ENCODE measurements around the gene PSD2.
A peak's percentile ranks its signal among the peaks of the same experiment; 100 is the strongest.

PSD2 gene

DNA sequence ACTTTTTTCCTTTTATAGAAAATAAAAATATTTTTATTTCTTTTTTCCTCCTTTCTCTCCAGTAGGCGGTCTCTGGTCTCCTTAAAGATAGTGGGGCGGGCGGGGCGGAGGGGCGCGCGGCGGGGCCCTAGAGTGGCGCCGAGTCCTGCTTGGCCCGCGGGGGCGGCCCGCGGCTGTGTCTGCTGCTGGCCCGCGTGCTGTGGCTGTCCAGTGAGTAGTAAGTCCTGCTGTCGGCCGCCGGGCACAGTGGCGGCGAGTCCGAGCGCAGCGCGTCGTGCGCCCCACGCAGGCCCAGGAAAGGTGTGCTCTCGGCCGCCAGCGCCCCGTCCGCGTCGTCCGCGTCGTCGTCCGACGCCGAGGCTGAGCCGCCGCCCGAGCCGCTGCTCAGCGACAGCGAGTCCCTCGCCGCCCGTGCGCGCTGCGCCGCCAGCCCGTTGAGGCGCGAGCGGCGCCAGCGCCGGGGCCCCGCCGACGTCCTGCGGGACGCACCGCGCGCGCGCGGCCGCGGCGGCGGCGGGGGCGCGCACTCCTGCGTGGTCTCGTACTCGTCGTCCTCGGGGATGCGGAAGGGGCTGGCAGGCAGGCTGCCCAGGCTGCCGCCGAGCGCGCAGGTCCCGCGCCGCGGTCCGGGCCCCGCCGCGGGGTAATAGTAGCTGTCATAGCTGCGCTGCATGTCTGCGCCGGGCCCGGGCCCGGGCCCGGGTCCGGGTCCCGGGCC lies 52.3 kb downstream of the PSD2 start:
- Histone ChIP-seq H3K4me3 (ENCODE audit: insufficient read depth, low read length, poor library complexity, severe bottlenecking) (peak overlapping the region; percentile 63), H3K27ac (ENCODE audit: low read depth, low read length) (no peak overlapping the region), H3K9me3 (ENCODE audit: insufficient read depth, low read length) (no peaks in the 10 kb centered on the region), H3K27me3 (ENCODE audit: low read length) (no peaks in the 10 kb centered on the region), H3K36me3 (ENCODE audit: low read length) (no peaks in the 10 kb centered on the region), H3K79me2 (ENCODE audit: insufficient read depth, low read length) (no peaks in the 10 kb centered on the region), H2AFZ (ENCODE audit: low read depth, low read length, severe bottlenecking) (peak overlapping the region; percentile 91), H3K4me2 (ENCODE audit: low read depth, low read length, poor library complexity, severe bottlenecking) (peak overlapping the region; percentile 65), H4K20me1 (ENCODE audit: low read depth, low read length) (no peaks in the 10 kb centered on the region), H3F3A (ENCODE audit: insufficient read depth) (no peaks in the 10 kb centered on the region), H3K9ac (ENCODE audit: low read length) (peak overlapping the region; percentile 61), H3K9me2 (replicated peaks; ENCODE audit: insufficient read depth, low read length) (no peaks in the 10 kb centered on the region)
- TF ChIP-seq EZH2phosphoT487 (conservative IDR thresholded peaks at IDR 0.05; ENCODE audit: low read length) (no peak), CTCF (IDR thresholded peaks at IDR 0.05; ENCODE audit: insufficient read depth, low read length, poor library complexity, severe bottlenecking) (no peak)

DNA sequence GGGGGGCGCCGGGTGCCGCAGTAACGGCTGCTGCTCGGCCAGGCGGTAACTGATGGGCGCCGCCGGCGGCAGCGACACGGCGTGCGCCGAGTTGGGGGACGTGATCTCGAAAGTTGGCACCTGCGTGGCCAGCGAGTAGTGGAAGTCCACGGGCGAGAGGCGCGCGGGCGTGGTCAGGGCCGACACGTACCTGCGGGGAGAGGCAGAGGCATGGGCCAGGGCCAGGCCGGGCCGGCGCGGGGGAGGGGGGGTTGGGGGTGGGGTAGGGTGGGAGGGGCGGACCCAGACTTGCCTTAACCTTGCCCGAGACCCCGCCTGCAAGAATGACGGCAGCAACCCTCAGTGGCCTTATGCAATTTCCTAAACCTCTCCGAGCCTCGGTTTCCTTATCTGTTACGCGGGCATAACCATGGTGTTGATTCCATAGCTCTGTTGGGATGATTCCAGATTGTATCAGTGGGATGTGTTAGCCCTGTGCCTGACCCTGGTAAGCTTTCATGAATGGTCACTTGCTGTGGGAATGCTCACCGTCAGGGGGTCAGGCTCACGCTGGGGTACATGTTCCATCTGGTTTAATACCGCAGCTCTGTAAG lies 53.0 kb downstream of the PSD2 start:
- H3K9me3 ChIP-seq (ENCODE audit: insufficient read depth, low read length) = no peaks in the 10 kb centered on the region
- peak overlapping the region; percentile 83 for H2AFZ ChIP-seq (ENCODE audit: low read depth, low read length, severe bottlenecking)
- H3K4me2 ChIP-seq (ENCODE audit: low read depth, low read length, poor library complexity, severe bottlenecking) = peak overlapping the region; percentile 65
- no peaks in the 10 kb centered on the region for H3K36me3 ChIP-seq (ENCODE audit: low read length)
- H3F3A ChIP-seq (ENCODE audit: insufficient read depth) = no peaks in the 10 kb centered on the region
- H3K9me2 ChIP-seq (replicated peaks; ENCODE audit: insufficient read depth, low read length) = no peaks in the 10 kb centered on the region
- H3K27ac ChIP-seq (ENCODE audit: low read depth, low read length) = no peak overlapping the region
- peak overlapping the region; percentile 55 for H3K4me3 ChIP-seq (ENCODE audit: insufficient read depth, low read length, poor library complexity, severe bottlenecking)
- TF ChIP-seq EZH2phosphoT487 (conservative IDR thresholded peaks at IDR 0.05; ENCODE audit: low read length) (no peak), CTCF (IDR thresholded peaks at IDR 0.05; ENCODE audit: insufficient read depth, low read length, poor library complexity, severe bottlenecking) (no peak)
- no peaks in the 10 kb centered on the region for H3K79me2 ChIP-seq (ENCODE audit: insufficient read depth, low read length)
- H4K20me1 ChIP-seq (ENCODE audit: low read depth, low read length) = no peaks in the 10 kb centered on the region
- peak overlapping the region; percentile 61 for H3K9ac ChIP-seq (ENCODE audit: low read length)
- H3K27me3 ChIP-seq (ENCODE audit: low read length) = no peaks in the 10 kb centered on the region

DNA sequence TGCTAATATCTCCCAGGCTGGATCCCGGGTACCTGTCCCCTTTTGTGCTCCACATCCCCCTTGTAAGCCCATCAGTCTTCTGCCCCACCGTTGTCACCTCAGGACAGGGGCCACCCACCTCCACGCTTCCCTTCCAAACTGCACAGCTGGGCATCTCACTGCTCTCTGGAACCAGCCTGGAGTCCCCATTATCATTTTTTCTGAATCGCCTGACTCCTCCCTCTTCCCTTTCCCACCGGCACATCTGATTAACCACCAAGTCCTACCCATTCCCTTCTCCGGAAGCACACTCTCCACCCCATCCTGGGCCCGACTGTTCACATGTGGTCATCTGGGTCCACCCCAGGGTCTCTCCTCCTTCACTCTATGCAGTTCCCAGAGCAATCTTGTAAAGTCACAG lies 53.9 kb downstream of the PSD2 start:
- no peak overlapping the region for H3K9ac ChIP-seq (ENCODE audit: low read length)
- H3K4me2 ChIP-seq (ENCODE audit: low read depth, low read length, poor library complexity, severe bottlenecking) = no peak overlapping the region
- no peaks in the 10 kb centered on the region for H3K79me2 ChIP-seq (ENCODE audit: insufficient read depth, low read length)
- no peaks in the 10 kb centered on the region for H3K9me2 ChIP-seq (replicated peaks; ENCODE audit: insufficient read depth, low read length)
- H4K20me1 ChIP-seq (ENCODE audit: low read depth, low read length) = no peaks in the 10 kb centered on the region
- no peaks in the 10 kb centered on the region for H3F3A ChIP-seq (ENCODE audit: insufficient read depth)
- TF ChIP-seq EZH2phosphoT487 (conservative IDR thresholded peaks at IDR 0.05; ENCODE audit: low read length) (no peak), CTCF (IDR thresholded peaks at IDR 0.05; ENCODE audit: insufficient read depth, low read length, poor library complexity, severe bottlenecking) (no peak)
- H3K27ac ChIP-seq (ENCODE audit: low read depth, low read length) = no peak overlapping the region
- H3K27me3 ChIP-seq (ENCODE audit: low read length) = no peaks in the 10 kb centered on the region
- H3K36me3 ChIP-seq (ENCODE audit: low read length) = no peaks in the 10 kb centered on the region
- H3K9me3 ChIP-seq (ENCODE audit: insufficient read depth, low read length) = no peaks in the 10 kb centered on the region
- no peak overlapping the region for H2AFZ ChIP-seq (ENCODE audit: low read depth, low read length, severe bottlenecking)
- no peak overlapping the region for H3K4me3 ChIP-seq (ENCODE audit: insufficient read depth, low read length, poor library complexity, severe bottlenecking)
